Immature natural killer cell (primary cell): ENCODE results near the gene RGS8. TPM values are rescaled to one million over a fixed set of nuclear protein-coding genes. Genes with fewer than 3 reads are reported as not detected.
"Not testable (repeated sequence)": the region's sequence is repeated elsewhere in the genome, so short reads cannot be mapped to it uniquely, and the experiment has no call there.

ENCODE experiments used
- DNase-seq, 3 donors: peaks; one replicate each; pipeline ENCODE4 v3.0.0; 2022; ENCODE audit warnings: mixed read lengths in 1 of 3
- H3K27ac Mint-ChIP-seq, 6 donors: one replicate each; pipeline ENCODE4 v1.8.0; 2020; ENCODE audit warnings: mixed read lengths in 6 of 6, mild to moderate bottlenecking in 5 of 6, inconsistent platforms in 4 of 6, moderate library complexity in 3 of 6
- H3K27me3 Mint-ChIP-seq, 3 donors: one replicate each; pipeline ENCODE4 v1.8.0; 2020 to 2021; ENCODE audit warnings: low read depth in 3 of 3, mild to moderate bottlenecking in 3 of 3, mixed read lengths in 3 of 3, moderate library complexity in 3 of 3, inconsistent platforms in 1 of 3
- H3K36me3 Mint-ChIP-seq, 3 donors: one replicate each; pipeline ENCODE4 v1.8.0; 2020; ENCODE audit warnings: mixed read lengths in 3 of 3, inconsistent platforms in 2 of 3, mild to moderate bottlenecking in 2 of 3
- H3K4me1 Mint-ChIP-seq, 2 donors: one replicate each; pipeline ENCODE4 v1.8.0; 2020; ENCODE audit warnings: inconsistent platforms in 2 of 2, mild to moderate bottlenecking in 2 of 2, mixed read lengths in 2 of 2, moderate library complexity in 1 of 2
- H3K4me3 Mint-ChIP-seq, 5 donors: one replicate each; pipeline ENCODE4 v1.8.0; 2020; ENCODE audit warnings: mild to moderate bottlenecking in 5 of 5, mixed read lengths in 5 of 5, inconsistent platforms in 3 of 5, moderate library complexity in 3 of 5
- H3K9me3 Mint-ChIP-seq, 6 donors: one replicate each; pipeline ENCODE4 v1.8.0; 2020; ENCODE audit warnings: mild to moderate bottlenecking in 6 of 6, mixed read lengths in 6 of 6, inconsistent platforms in 4 of 6, moderate library complexity in 3 of 6
- polyA plus RNA-seq, 3 donors: library from polyadenylated mRNA; unstranded; fragments of 300-500 nt; fragmentation: Illumina TruSeq; gene quantifications; one replicate each; pipeline ENCODE4 v1.2.3, GENCODE V29; 2021

RGS8 gene
- polyA plus RNA-seq, 3 donors from 2014 or later, result not detected

GRCh38 chr1:182714546-182714945, 30.2 kb upstream of the RGS8 start:
- DNase-seq, result no peak
- no peak overlapping the region for H3K4me3 Mint-ChIP-seq
- peaks cover 0 to 4% (median 3%) of the 10 kb centered on the region in 3 donors for H3K27me3 Mint-ChIP-seq
- H3K27ac Mint-ChIP-seq, result no peak overlapping the region
- H3K36me3 Mint-ChIP-seq, result peaks cover 0 to 3% (median 0%) of the 10 kb centered on the region in 3 donors
- H3K9me3 Mint-ChIP-seq, result no peaks in the 10 kb centered on the region
- peaks cover 8 to 13% of the 10 kb centered on the region in 2 donors for H3K4me1 Mint-ChIP-seq

DNA sequence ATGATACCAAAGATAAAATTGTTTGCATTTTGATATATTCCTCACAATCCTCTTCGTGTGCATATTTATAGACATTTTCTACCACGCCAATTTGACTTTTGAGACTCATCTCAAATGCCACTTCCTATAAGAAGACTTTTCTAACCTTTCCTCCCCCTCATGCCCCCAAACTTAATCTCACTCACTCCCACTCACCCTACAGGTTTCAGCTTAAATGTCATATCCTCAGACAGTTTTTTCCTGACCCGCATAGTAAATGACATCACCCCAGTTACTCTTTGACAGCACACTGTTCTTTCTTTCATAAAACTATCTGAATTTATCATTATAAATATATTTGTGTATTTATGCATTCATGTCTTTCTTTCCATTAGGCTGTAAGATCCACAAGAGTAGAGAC, 29.6 kb upstream of the RGS8 start:
- H3K4me3 Mint-ChIP-seq, result no peak overlapping the region
- peaks cover 8 to 13% of the 10 kb centered on the region in 2 donors for H3K4me1 Mint-ChIP-seq
- no peak overlapping the region for H3K27ac Mint-ChIP-seq
- H3K27me3 Mint-ChIP-seq, result peaks cover 0 to 4% (median 3%) of the 10 kb centered on the region in 3 donors
- H3K9me3 Mint-ChIP-seq, result no peaks in the 10 kb centered on the region
- no peak for DNase-seq
- peaks cover 0 to 1% (median 0%) of the 10 kb centered on the region in 3 donors for H3K36me3 Mint-ChIP-seq

- H3K4me3 Mint-ChIP-seq, result no peak overlapping the region
- H3K27ac Mint-ChIP-seq, result no peak overlapping the region
- no peaks in the 10 kb centered on the region for H3K36me3 Mint-ChIP-seq
- H3K27me3 Mint-ChIP-seq, result peaks cover 0 to 4% (median 3%) of the 10 kb centered on the region in 3 donors
- H3K9me3 Mint-ChIP-seq, result no peaks in the 10 kb centered on the region
- peaks cover 8 to 13% of the 10 kb centered on the region in 2 donors for H3K4me1 Mint-ChIP-seq
- DNase-seq, result no peak
These were observed 29.1 kb upstream of the RGS8 start for GRCh38 chr1:182713492-182713891.

DNA sequence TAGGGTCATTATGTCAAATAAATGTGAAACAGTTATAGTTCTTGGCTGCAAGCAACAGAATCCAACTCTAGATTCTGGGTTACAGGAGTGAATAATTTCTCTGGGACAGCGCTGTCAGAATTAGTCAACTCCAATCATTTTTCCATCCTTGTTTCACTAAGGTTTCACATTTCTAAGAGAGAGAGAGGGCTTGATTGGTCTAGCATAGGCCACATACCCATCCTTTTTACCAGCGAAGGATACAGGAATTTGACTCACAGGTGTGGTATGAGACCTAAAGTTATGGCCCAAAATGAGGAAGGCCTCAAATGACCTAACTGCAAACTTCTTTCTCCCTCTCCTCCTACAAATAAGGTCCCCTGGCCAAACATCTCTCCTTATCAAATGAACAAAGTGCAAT, 25.5 kb upstream of the RGS8 start:
- no peaks in the 10 kb centered on the region for H3K9me3 Mint-ChIP-seq
- no peaks in the 10 kb centered on the region for H3K36me3 Mint-ChIP-seq
- no peak for DNase-seq
- H3K4me1 Mint-ChIP-seq, result no peaks in the 10 kb centered on the region
- no peak overlapping the region for H3K27ac Mint-ChIP-seq
- H3K4me3 Mint-ChIP-seq, result no peak overlapping the region
- peaks cover 0 to 7% (median 5%) of the 10 kb centered on the region in 3 donors for H3K27me3 Mint-ChIP-seq

DNA sequence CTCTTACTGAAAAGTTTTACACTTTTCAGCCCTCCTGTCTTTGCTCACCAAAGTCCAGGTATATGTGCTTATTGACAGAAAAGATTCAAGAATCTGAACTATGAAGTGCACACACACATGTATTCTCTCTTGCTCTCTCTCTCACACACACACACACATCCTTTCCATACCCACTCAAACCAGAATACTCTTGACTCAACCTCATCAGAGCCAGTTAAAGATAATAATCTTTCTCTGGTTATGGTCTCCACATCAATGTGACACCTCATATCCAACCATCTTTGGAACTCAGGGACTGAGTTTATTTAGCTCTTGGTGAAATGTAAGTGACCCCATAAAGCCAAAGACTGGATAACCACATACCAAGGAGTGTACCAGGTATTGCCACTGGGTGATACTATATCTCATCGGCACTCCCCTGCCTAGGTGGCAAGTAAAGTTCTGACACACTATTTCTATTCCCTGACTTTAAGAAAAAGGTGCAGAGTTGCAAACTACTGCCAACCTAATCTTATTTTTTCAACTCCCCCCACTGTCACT, 24.9 kb upstream of the RGS8 start:
- DNase-seq, result no peak
- Mint-ChIP-seq H3K9me3 (no peaks in the 10 kb centered on the region), H3K27ac (no peak overlapping the region), H3K4me1 (no peaks in the 10 kb centered on the region), H3K4me3 (no peak overlapping the region), H3K36me3 (no peaks in the 10 kb centered on the region), H3K27me3 (peaks cover 0 to 6% (median 5%) of the 10 kb centered on the region in 3 donors)

- Mint-ChIP-seq H3K36me3 (no peaks in the 10 kb centered on the region), H3K27me3 (peaks cover under 1 to 5% (median 3%) of the 10 kb centered on the region in 3 donors), H3K9me3 (no peaks in the 10 kb centered on the region), H3K27ac (no peak overlapping the region), H3K4me3 (no peak overlapping the region), H3K4me1 (no peaks in the 10 kb centered on the region)
- no peak for DNase-seq
These were observed 22.7 kb upstream of the RGS8 start for GRCh38 chr1:182707122-182707521.

DNA sequence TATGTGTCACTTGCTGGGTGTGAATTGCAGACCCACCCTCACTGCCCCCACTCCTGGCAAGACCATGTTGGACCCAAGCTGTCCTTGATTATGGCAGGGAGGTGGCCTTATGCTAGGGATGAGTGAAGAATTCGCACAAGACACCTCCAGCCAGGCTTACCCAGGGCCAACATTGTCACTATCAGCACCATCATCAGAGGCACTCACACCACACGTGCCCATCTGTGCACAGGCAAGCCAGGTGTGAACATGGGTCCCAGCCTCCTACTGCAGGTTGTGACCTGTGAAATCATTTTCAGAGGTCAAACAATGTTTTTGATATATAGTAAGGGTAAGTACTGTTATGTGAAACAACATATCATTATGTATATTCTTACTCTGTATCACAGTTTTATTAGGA, 20.3 kb upstream of the RGS8 start:
- H3K27me3 Mint-ChIP-seq, result peaks cover 3 to 8% (median 5%) of the 10 kb centered on the region in 3 donors
- H3K4me3 Mint-ChIP-seq, result no peak overlapping the region
- H3K4me1 Mint-ChIP-seq, result no peaks in the 10 kb centered on the region
- no peak overlapping the region for H3K27ac Mint-ChIP-seq
- no peaks in the 10 kb centered on the region for H3K9me3 Mint-ChIP-seq
- H3K36me3 Mint-ChIP-seq, result no peaks in the 10 kb centered on the region
- DNase-seq, result no peak

GRCh38 chr1:182703539-182703938, 19.2 kb upstream of the RGS8 start:
- Mint-ChIP-seq H3K36me3 (no peaks in the 10 kb centered on the region), H3K27ac (no peak overlapping the region), H3K9me3 (peaks cover 0 to 2% (median 0%) of the 10 kb centered on the region in 6 donors), H3K4me1 (no peaks in the 10 kb centered on the region), H3K4me3 (no peak overlapping the region), H3K27me3 (peaks cover 5 to 8% (median 7%) of the 10 kb centered on the region in 3 donors)
- no peak for DNase-seq

DNA sequence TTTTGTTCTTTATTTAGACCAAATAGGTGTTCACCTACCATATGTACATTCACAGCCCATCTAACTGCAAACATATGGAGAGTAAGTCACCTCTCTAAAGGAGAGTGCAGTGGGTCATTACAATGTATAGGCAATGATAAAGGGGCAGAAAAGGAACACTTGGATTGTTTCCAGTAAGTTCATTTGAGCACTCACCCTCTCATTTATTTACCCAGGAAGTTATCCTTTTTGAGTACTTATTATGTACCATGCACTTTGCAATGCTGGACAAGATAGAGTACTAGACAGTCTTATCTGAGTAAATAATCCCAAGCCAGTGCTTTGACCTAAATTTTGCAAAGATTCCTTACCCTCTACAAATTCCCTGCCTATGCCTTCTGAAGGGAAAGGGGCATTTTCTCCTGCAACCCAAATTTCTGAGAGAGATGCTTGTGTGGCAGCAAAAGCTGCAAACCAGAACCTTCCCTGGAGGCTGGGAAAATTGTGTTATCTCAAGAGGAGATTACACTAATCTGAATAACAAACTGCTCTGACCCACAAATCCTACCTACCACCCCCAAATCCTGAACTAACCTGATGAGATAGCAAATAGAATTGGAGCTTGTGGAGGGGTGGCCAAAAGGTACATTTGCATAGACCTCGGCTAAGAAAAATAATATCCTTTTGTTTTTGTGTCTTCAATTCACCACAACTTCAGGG, 18.6 kb upstream of the RGS8 start:
- H3K9me3 Mint-ChIP-seq, result peaks cover 0 to 2% (median 0%) of the 10 kb centered on the region in 6 donors
- no peak overlapping the region for H3K27ac Mint-ChIP-seq
- DNase-seq, result no peak
- no peaks in the 10 kb centered on the region for H3K4me1 Mint-ChIP-seq
- peaks cover 4 to 12% (median 5%) of the 10 kb centered on the region in 3 donors for H3K27me3 Mint-ChIP-seq
- no peaks in the 10 kb centered on the region for H3K36me3 Mint-ChIP-seq
- H3K4me3 Mint-ChIP-seq, result no peak overlapping the region

GRCh38 chr1:182700351-182700709, 15.9 kb upstream of the RGS8 start:
- Mint-ChIP-seq H3K4me1 (no peaks in the 10 kb centered on the region), H3K9me3 (peaks cover 0 to 2% (median 0%) of the 10 kb centered on the region in 6 donors), H3K27ac (no peak overlapping the region), H3K36me3 (no peaks in the 10 kb centered on the region), H3K27me3 (peaks cover 5 to 12% (median 6%) of the 10 kb centered on the region in 3 donors), H3K4me3 (no peak overlapping the region)
- DNase-seq, result no peak

DNA sequence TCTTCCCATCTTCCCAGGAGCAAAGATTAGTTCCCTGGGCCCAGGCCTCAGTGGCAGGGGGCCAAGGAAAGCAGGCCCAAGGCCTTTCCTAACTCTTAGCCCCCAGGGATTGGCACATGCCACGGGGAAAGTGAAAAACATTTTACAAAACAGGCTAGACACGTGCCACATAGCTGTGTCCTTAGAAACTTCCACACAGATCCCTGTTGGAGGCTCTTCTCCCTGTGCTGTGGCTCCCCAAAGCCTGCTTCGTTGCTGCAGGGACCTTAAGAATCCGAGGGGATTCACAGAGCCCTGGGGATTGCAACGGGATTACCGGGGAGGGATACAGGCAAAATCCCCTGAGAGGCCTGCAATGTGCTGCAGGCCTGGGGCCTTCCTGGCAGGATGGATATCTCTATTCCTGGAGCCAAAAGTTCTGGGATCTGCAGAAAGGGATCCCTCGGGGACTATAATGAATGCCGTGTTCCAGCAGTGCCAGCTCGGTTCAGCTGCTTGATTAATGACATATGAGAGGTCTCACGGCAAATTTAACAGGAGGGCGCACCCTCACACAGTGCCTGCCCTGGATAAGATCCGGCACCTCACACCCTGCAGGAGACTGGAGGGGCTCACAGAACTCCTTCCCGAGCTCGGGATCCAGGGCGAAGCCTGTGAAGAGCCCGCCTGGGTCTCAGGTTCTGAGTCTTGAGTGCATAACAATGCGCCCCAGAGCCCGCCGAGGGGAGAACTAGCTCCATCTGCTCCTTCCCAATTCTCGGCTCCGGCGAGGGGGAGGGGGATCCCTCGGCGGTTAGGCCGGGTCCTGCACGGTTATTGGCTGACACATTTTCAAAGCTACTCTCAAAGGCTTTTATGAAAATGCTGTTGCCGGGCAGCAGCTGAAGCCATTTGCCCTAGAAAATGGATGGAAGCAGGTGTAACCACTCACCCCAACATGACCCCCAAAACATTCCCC, 15.3 kb upstream of the RGS8 start:
- DNase-seq, result no peak
- no peak overlapping the region for H3K27ac Mint-ChIP-seq
- peaks cover 5 to 9% (median 6%) of the 10 kb centered on the region in 3 donors for H3K27me3 Mint-ChIP-seq
- H3K36me3 Mint-ChIP-seq, result no peaks in the 10 kb centered on the region
- no peaks in the 10 kb centered on the region for H3K4me1 Mint-ChIP-seq
- H3K9me3 Mint-ChIP-seq, result peaks cover 0 to 2% (median 0%) of the 10 kb centered on the region in 6 donors
- H3K4me3 Mint-ChIP-seq, result no peak overlapping the region

GRCh38 chr1:182698971-182699370, 14.6 kb upstream of the RGS8 start:
- no peaks in the 10 kb centered on the region for H3K4me1 Mint-ChIP-seq
- no peaks in the 10 kb centered on the region for H3K36me3 Mint-ChIP-seq
- peaks cover 0 to 2% (median 0%) of the 10 kb centered on the region in 6 donors for H3K9me3 Mint-ChIP-seq

DNA sequence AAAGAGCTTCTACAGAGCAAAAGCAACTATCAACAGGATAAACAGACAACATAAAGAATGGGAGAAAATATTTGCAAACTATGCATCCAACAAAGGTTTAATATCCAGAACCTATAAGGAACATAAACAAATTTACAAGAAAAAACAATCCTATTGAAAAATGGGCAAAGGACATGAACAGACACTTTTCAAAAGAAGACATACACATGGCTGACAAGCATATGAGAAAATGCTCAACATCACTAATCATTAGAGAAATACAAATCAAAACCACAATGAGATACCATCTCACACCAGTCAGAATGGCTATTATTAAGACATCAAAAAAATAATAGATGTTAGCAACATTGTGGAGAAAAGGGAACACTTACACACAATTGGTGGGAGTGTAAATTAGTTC, 8.8 kb upstream of the RGS8 start:
- H3K4me3 Mint-ChIP-seq, H3K4me1 Mint-ChIP-seq, H3K27ac Mint-ChIP-seq, H3K9me3 Mint-ChIP-seq, DNase-seq, H3K36me3 Mint-ChIP-seq: not testable (repeated sequence)
- H3K27me3 Mint-ChIP-seq, result peaks cover 2 to 13% (median 6%) of the 10 kb centered on the region in 3 donors

More at GRCh38 chr1:182698971-182699370, 14.6 kb upstream of the RGS8 start:
- Mint-ChIP-seq H3K4me3 (no peak overlapping the region), H3K27me3 (peaks cover 5 to 9% (median 6%) of the 10 kb centered on the region in 3 donors), H3K27ac (no peak overlapping the region)
- DNase-seq, result no peak
